HepG2 (cell line): Measurements from ENCODE around the gene IGSF5. TPM values are rescaled to one million over a fixed set of nuclear protein-coding genes. Genes with fewer than 3 reads are reported as not detected.
"Not testable (repeated sequence)": the region's sequence is repeated elsewhere in the genome, so short reads cannot be mapped to it uniquely, and the experiment has no call there.

Experiments used
- ATAC-seq: fragments of 200-7000 bp; cut with Tn5 transposase; 3 replicates; pipeline ENCODE4 v1.9.1; 2020; ENCODE audit warnings: mild to moderate bottlenecking, moderate library complexity
- Bru-seq: library from RNA; stranded (reverse); fragments of 400-500 nt; gene quantifications from one replicate; lab custom pipeline; 2021; lab: Mats Ljungman, UMichigan
- BruChase-seq, 2 experiments: library from RNA; stranded (reverse); fragments of 400-500 nt; gene quantifications; one replicate each; lab custom pipeline; 2021; lab: Mats Ljungman, UMichigan
- BruUV-seq: library from RNA; stranded (reverse); fragments of 400-500 nt; replicated peaks from 2 replicates; lab custom pipeline; 2021; lab: Mats Ljungman, UMichigan
- CTCF ChIA-PET: fragments of 300-600 bp; formaldehyde crosslinking; extraction: SDS; loops from one replicate; lab custom pipeline; 2021; ENCODE audit warnings: low total read pairs, inconsistent platforms, low intra/inter-chr PET ratio; lab: Yijun Ruan, JAX
- POLR2A ChIA-PET: fragments of 350-600 bp; sonication (Branson Sonifier 250); formaldehyde crosslinking; loops from one replicate; lab custom pipeline; 2020; ENCODE audit warnings: antibody characterized with exemption, inconsistent platforms; lab: Yijun Ruan, JAX
- DNase-seq: peaks from one replicate; pipeline ENCODE4 v3.0.0-alpha.2; 2015; ENCODE audit warnings: low spot score
- FAIRE-seq: peaks from 3 replicates; lab custom pipeline; 2011; peaks lifted over from hg19 to GRCh38; lab: Jason Lieb, UNC
- H2AFZ ChIP-seq: one replicate; pipeline ENCODE4 v1.6.1; 2011; ENCODE audit warnings: low read length, inconsistent platforms
- H3K27ac ChIP-seq: fragments of 300-600 bp; 3 replicates; pipeline ENCODE4 v1.8.0; 2011; ENCODE audit warnings: mixed run types, mild to moderate bottlenecking, mixed read lengths, low read length, inconsistent platforms; ENCODE audit not compliant: insufficient read depth; ENCODE audit errors: extremely low read length
- H3K27me3 ChIP-seq, 2 experiments: fragments of 200-600 bp in 1 of 2; 2 replicates in 1 of 2; 3 replicates in 1 of 2; pipeline versions ENCODE4 v1.6.0 to v1.8.0; 2011; ENCODE audit warnings: low read length in 2 of 2, mild to moderate bottlenecking in 2 of 2, moderate library complexity in 2 of 2, inconsistent platforms in 1 of 2; ENCODE audit not compliant: insufficient read depth in 2 of 2, control insufficient read depth in 1 of 2
- H3K36me3 ChIP-seq, 2 experiments: fragments of 200-600 bp in 1 of 2; replicated peaks in 1 of 2; 2 replicates in 1 of 2; 3 replicates in 1 of 2; pipeline versions ENCODE4 v1.5.1 to v1.8.0; 2011; ENCODE audit warnings: low read length in 2 of 2, inconsistent platforms in 1 of 2; ENCODE audit not compliant: insufficient read depth in 2 of 2, control insufficient read depth in 1 of 2
- H3K4me1 ChIP-seq: 2 replicates; pipeline ENCODE4 v1.5.1; 2012; ENCODE audit warnings: low read length, inconsistent platforms; ENCODE audit not compliant: insufficient read depth
- H3K4me2 ChIP-seq: 2 replicates; pipeline ENCODE4 v1.6.0; 2011; ENCODE audit warnings: low read depth, low read length, inconsistent platforms
- H3K4me3 ChIP-seq, 3 experiments: fragments of 200-600 bp in 1 of 3; sonication (generic), shearing (Covaris generic) in 1 of 3; replicated peaks in 1 of 3; 2 replicates each; pipeline ENCODE4 v1.5.1; 2011 to 2016; ENCODE audit warnings: low read length in 3 of 3, inconsistent platforms in 2 of 3, low read depth in 2 of 3, mild to moderate bottlenecking in 2 of 3, control low read depth in 1 of 3, mixed read lengths in 1 of 3; ENCODE audit not compliant: insufficient read depth in 1 of 3
- H3K79me2 ChIP-seq: one replicate; pipeline ENCODE4 v1.6.1; 2011; ENCODE audit warnings: low read length, inconsistent platforms; ENCODE audit not compliant: insufficient read depth
- H3K9ac ChIP-seq: 2 replicates; pipeline ENCODE4 v1.6.0; 2011; ENCODE audit warnings: mild to moderate bottlenecking, low read depth, low read length, inconsistent platforms; ENCODE audit not compliant: insufficient read depth
- H3K9me3 ChIP-seq: 2 replicates; pipeline ENCODE4 v1.5.1; 2012; ENCODE audit warnings: mild to moderate bottlenecking, low read length
- H4K20me1 ChIP-seq: 2 replicates; pipeline ENCODE4 v1.6.0; 2011; ENCODE audit warnings: inconsistent platforms, mild to moderate bottlenecking, low read length, moderate library complexity; ENCODE audit not compliant: insufficient read depth
- ARNT ChIP-seq: fragments of 450-650 bp; IDR thresholded peaks from 2 replicates; pipeline ENCODE4 v1.6.1; 2017
- GATA4 ChIP-seq: sonication (generic); IDR thresholded peaks from 2 replicates; pipeline ENCODE4 v1.6.1; 2016; ENCODE audit warnings: antibody characterized with exemption, low read depth, borderline replicate concordance
- GRHL1 ChIP-seq: sonication (generic); formaldehyde crosslinking; conservative IDR thresholded peaks from 2 replicates; pipeline ENCODE4 v1.8.0; 2022; ENCODE audit warnings: missing genetic modification reagents
- HIVEP1 ChIP-seq: sonication (generic); formaldehyde crosslinking; IDR thresholded peaks from 2 replicates; pipeline ENCODE4 v1.4.0; 2020; ENCODE audit warnings: mild to moderate bottlenecking, missing genetic modification reagents
- HMGA1 ChIP-seq: sonication (generic); formaldehyde crosslinking; conservative IDR thresholded peaks from 2 replicates; pipeline ENCODE4 v1.4.0; 2020; ENCODE audit warnings: missing genetic modification reagents
- U2AF1 ChIP-seq: fragments of 200-400 bp; formaldehyde crosslinking; optimal IDR thresholded peaks from 2 replicates; pipeline ENCODE3; 2017; ENCODE audit warnings: mild to moderate bottlenecking, low read depth, low read length
- ZNF224 ChIP-seq: sonication (generic); formaldehyde crosslinking; IDR thresholded peaks from 2 replicates; pipeline ENCODE4 v1.5.0; 2020; ENCODE audit warnings: mild to moderate bottlenecking, missing genetic modification reagents
- ZNF382 ChIP-seq: sonication (generic); formaldehyde crosslinking; IDR thresholded peaks from 2 replicates; pipeline ENCODE4 v1.5.0; 2020; ENCODE audit warnings: missing genetic modification reagents, mild to moderate bottlenecking, borderline replicate concordance
- ZNF816 ChIP-seq: sonication (generic); formaldehyde crosslinking; IDR thresholded peaks from 2 replicates; pipeline ENCODE4 v1.8.0; 2022; ENCODE audit warnings: missing genetic modification reagents, mild to moderate bottlenecking, borderline replicate concordance
- WGBS: methylation state at CpG from one replicate; pipeline ENCODE4 v1.1.6; 2017; ENCODE audit warnings: low lambda C conversion rate; 5-methylcytosine and 5-hydroxymethylcytosine counted together
- in situ Hi-C: cut with HindIII; loops from 2 replicates; pipeline ENCODE4 v1.10.0; 2017; ENCODE audit warnings: low pct_unique_long_range_greater_than_20kb; ENCODE audit not compliant: extremely low pct_ligation_motif_present
- intact Hi-C: fragments of 100-400 bp; cut with micrococcal nuclease; formaldehyde crosslinking; loops from one replicate; pipeline ENCODE4 v1.10.0; 2022; ENCODE audit not compliant: unreplicated experiment
- long read RNA-seq, 2 experiments: library from RNA in 1 of 2; library from polyadenylated mRNA in 1 of 2; stranded (forward) in 1 of 2; unstranded in 1 of 2; transcript quantifications; one replicate each; pipeline ENCODE4 v2.0.0, GENCODE V29; 2019 to 2022
- polyA minus RNA-seq, 3 experiments: library from RNA; depleted of rRNA, polyadenylated mRNA; stranded (reverse); fragments of >200 nt; gene quantifications; 2 replicates each; pipeline ENCODE4 v1.2.3, GENCODE V29; 2011; ENCODE audit warnings: low replicate concordance in 1 of 3
- polyA plus RNA-seq, 8 experiments: library from polyadenylated mRNA; depleted of rRNA in 3 of 8; stranded (reverse) in 7 of 8; unstranded in 1 of 8; fragments of >200 nt; fragmentation: Illumina TruSeq in 4 of 8; extraction: Trizol in 4 of 8; gene quantifications; 2 replicates each; pipeline versions ENCODE4 v1.2.1 to v1.2.3, GENCODE V29; 2011 to 2016; ENCODE audit warnings: low read depth in 4 of 8, missing spikeins in 1 of 8, mixed read lengths in 1 of 8; ENCODE audit not compliant: insufficient read depth in 1 of 8
- total RNA-seq, 5 experiments: library from RNA; depleted of rRNA; stranded (reverse); fragments of >200 nt; fragmentation: Illumina TruSeq; extraction: Trizol; gene quantifications; 2 replicates each; pipeline ENCODE4 v1.2.3, GENCODE V29; 2016; ENCODE audit warnings: low read depth in 1 of 5
- TF ChIP-seq, protein P1 (sequence below): sonication (generic); formaldehyde crosslinking; IDR thresholded peaks from 2 replicates; pipeline ENCODE4 v1.4.0; 2020; ENCODE audit warnings: missing genetic modification reagents

Gene IGSF5
- total RNA-seq (2016; rRNA removed; fragmentation: Illumina TruSeq; extraction: Trizol) (not detected in 2 replicates), polyA plus RNA-seq (2011; rRNA removed) (not detected in 2 replicates), polyA minus RNA-seq (2011; rRNA and poly(A)+ RNA removed; ENCODE audit: low replicate concordance) (not detected in 2 replicates), Bru-seq, nascent RNA (not detected), BruChase-seq, experiment 1, labeled RNA remaining after a 6-hour chase (percentile 4 among the genes with signal in this experiment), BruChase-seq, experiment 2, labeled RNA remaining after a 2-hour chase (not detected)
- total RNA-seq (2016; cell fraction: cytosol; rRNA removed; fragmentation: Illumina TruSeq; extraction: Trizol; ENCODE audit: low read depth): not detected in 2 replicates
- total RNA-seq (2016; cell fraction: insoluble cytoplasmic fraction; rRNA removed; fragmentation: Illumina TruSeq; extraction: Trizol): not detected in 2 replicates
- total RNA-seq (2016; cell fraction: membrane; rRNA removed; fragmentation: Illumina TruSeq; extraction: Trizol): not detected in 2 replicates
- total RNA-seq (2016; cell fraction: nucleus; rRNA removed; fragmentation: Illumina TruSeq; extraction: Trizol): not detected in 2 replicates
- not detected in 2 replicates for polyA plus RNA-seq (2011; cell fraction: cytosol; rRNA removed)
- polyA plus RNA-seq (2011; cell fraction: nucleus; rRNA removed): not detected in 2 replicates
- not detected in 2 replicates for polyA plus RNA-seq (2012)
- not detected in 2 replicates for polyA plus RNA-seq (2016; cell fraction: cytosol; fragmentation: Illumina TruSeq; extraction: Trizol; ENCODE audit: low read depth)
- not detected in 2 replicates for polyA plus RNA-seq (2016; cell fraction: insoluble cytoplasmic fraction; fragmentation: Illumina TruSeq; extraction: Trizol; ENCODE audit: low read depth)
- polyA plus RNA-seq (2016; cell fraction: membrane; fragmentation: Illumina TruSeq; extraction: Trizol; ENCODE audit: low read depth): not detected in 2 replicates
- polyA plus RNA-seq (2016; cell fraction: nucleus; fragmentation: Illumina TruSeq; extraction: Trizol; ENCODE audit: insufficient read depth, low read depth): not detected in 2 replicates
- polyA minus RNA-seq (2011; cell fraction: cytosol; rRNA and poly(A)+ RNA removed): not detected in 2 replicates
- not detected in 2 replicates for polyA minus RNA-seq (2011; cell fraction: nucleus; rRNA and poly(A)+ RNA removed)
- long read RNA-seq, experiment 1: 0 reads
- long read RNA-seq, experiment 2: 0 reads

- H3K27ac ChIP-seq, in situ Hi-C loops, DNase-seq, H3K79me2 ChIP-seq, H3K9ac ChIP-seq, BruUV-seq, CTCF ChIA-PET, H3K36me3 ChIP-seq, ATAC-seq, POLR2A ChIA-PET, intact Hi-C loops, H4K20me1 ChIP-seq, FAIRE-seq, H2AFZ ChIP-seq, H3K4me1 ChIP-seq, H3K4me3 ChIP-seq, H3K4me2 ChIP-seq, H3K27me3 ChIP-seq, H3K9me3 ChIP-seq: not testable (repeated sequence)
- WGBS: 14% methylated on average over 4 of the region's 4 CpGs
These were observed at the start of gene IGSF5 for GRCh38 chr21:39744883-39745282. IGSF5 (plus strand) TSS chr21:39745183; CDS start chr21:39745510, 327 bp downstream.

- Histone ChIP-seq H4K20me1 (no peaks in the 10 kb centered on the region), H3K27ac (no peak overlapping the region), H3K9me3 (no peaks in the 10 kb centered on the region), H3K4me2 (no peak overlapping the region), H3K4me1 (no peaks in the 10 kb centered on the region), H3K9ac (no peak overlapping the region), H3K4me3 (no peak overlapping the region), H2AFZ (no peak overlapping the region), H3K36me3 (no peaks in the 10 kb centered on the region), H3K27me3 (no peaks in the 10 kb centered on the region), H3K79me2 (no peaks in the 10 kb centered on the region)
- ChIA-PET POLR2A (no interaction called here), CTCF (no interaction called here)
- no TSS peak for BruUV-seq
- intact Hi-C loops (no loop called here), in situ Hi-C loops (no loop called here)
- 56% methylated on average over 7 of the region's 7 CpGs for WGBS
- no peak for ATAC-seq
- no peak for FAIRE-seq
- DNase-seq: no peak
- TF ChIP-seq ZNF224 (CRISPR knock-in tag): no peak
- no peak for TF ChIP-seq ARNT
- no peak for TF ChIP-seq HIVEP1 (CRISPR knock-in tag)
- TF ChIP-seq, protein P1, sequence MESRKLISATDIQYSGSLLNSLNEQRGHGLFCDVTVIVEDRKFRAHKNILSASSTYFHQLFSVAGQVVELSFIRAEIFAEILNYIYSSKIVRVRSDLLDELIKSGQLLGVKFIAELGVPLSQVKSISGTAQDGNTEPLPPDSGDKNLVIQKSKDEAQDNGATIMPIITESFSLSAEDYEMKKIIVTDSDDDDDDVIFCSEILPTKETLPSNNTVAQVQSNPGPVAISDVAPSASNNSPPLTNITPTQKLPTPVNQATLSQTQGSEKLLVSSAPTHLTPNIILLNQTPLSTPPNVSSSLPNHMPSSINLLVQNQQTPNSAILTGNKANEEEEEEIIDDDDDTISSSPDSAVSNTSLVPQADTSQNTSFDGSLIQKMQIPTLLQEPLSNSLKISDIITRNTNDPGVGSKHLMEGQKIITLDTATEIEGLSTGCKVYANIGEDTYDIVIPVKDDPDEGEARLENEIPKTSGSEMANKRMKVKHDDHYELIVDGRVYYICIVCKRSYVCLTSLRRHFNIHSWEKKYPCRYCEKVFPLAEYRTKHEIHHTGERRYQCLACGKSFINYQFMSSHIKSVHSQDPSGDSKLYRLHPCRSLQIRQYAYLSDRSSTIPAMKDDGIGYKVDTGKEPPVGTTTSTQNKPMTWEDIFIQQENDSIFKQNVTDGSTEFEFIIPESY (CRISPR knock-in tag): no peak
- no peak for TF ChIP-seq GATA4
- no peak for TF ChIP-seq U2AF1
- TF ChIP-seq ZNF816 (CRISPR knock-in tag): no peak
- no peak for TF ChIP-seq GRHL1 (CRISPR knock-in tag)
- TF ChIP-seq HMGA1: no peak
- TF ChIP-seq ZNF382 (CRISPR knock-in tag): no peak
These were observed 48.8 kb upstream of the IGSF5 start for GRCh38 chr21:39696196-39696595.
